Astrocyte (in vitro differentiated cells and primary cell): Measurements from ENCODE around the gene NSRP1. TPM values are rescaled to one million over a fixed set of nuclear protein-coding genes. Genes with fewer than 3 reads are reported as not detected.

Source experiments
- DNase-seq: peaks from one replicate; pipeline ENCODE4 v3.0.0-alpha.2; 2010; ENCODE audit warnings: low read depth
- FAIRE-seq: peaks from 2 replicates; lab custom pipeline; 2011; peaks lifted over from hg19 to GRCh38; lab: Jason Lieb, UNC
- H2AFZ ChIP-seq: 2 replicates; pipeline ENCODE4 v1.6.0; 2012; ENCODE audit warnings: low read depth, low read length, inconsistent platforms
- H3K27ac ChIP-seq: 2 replicates; pipeline ENCODE4 v1.5.1; 2011; ENCODE audit warnings: low read depth, low read length, inconsistent platforms
- H3K27me3 ChIP-seq: 2 replicates; pipeline ENCODE4 v1.6.0; 2011; ENCODE audit warnings: low read length, inconsistent platforms; ENCODE audit not compliant: insufficient read depth
- H3K36me3 ChIP-seq: 2 replicates; pipeline ENCODE4 v1.5.1; 2011; ENCODE audit warnings: low read length, inconsistent platforms; ENCODE audit not compliant: insufficient read depth
- H3K4me1 ChIP-seq: 2 replicates; pipeline ENCODE4 v1.5.1; 2011; ENCODE audit warnings: low read length, inconsistent platforms; ENCODE audit not compliant: insufficient read depth
- H3K4me2 ChIP-seq: 2 replicates; pipeline ENCODE4 v1.6.0; 2012; ENCODE audit warnings: low read length, inconsistent platforms
- H3K4me3 ChIP-seq: 2 replicates; pipeline ENCODE4 v1.5.1; 2011; ENCODE audit warnings: low read depth, mild to moderate bottlenecking, low read length, inconsistent platforms; ENCODE audit not compliant: insufficient read depth
- H3K79me2 ChIP-seq: 2 replicates; pipeline ENCODE4 v1.6.0; 2012; ENCODE audit warnings: mild to moderate bottlenecking, low read length, inconsistent platforms; ENCODE audit not compliant: insufficient read depth
- H3K9ac ChIP-seq: 2 replicates; pipeline ENCODE4 v1.6.0; 2012; ENCODE audit warnings: mild to moderate bottlenecking, low read length, inconsistent platforms
- H3K9me3 ChIP-seq: 2 replicates; pipeline ENCODE4 v1.5.1; 2012; ENCODE audit warnings: low read depth, mild to moderate bottlenecking, low read length, inconsistent platforms; ENCODE audit not compliant: insufficient read depth
- H4K20me1 ChIP-seq: 2 replicates; pipeline ENCODE4 v1.6.0; 2012; ENCODE audit warnings: low read length, inconsistent platforms; ENCODE audit not compliant: insufficient read depth
- H3K27ac Mint-ChIP-seq: one replicate; pipeline ENCODE4 v1.8.0; 2021; ENCODE audit warnings: mild to moderate bottlenecking, mixed read lengths; ENCODE audit not compliant: unreplicated experiment
- H3K27me3 Mint-ChIP-seq: one replicate; pipeline ENCODE4 v1.8.0; 2021; ENCODE audit warnings: low read depth, mixed read lengths; ENCODE audit not compliant: unreplicated experiment
- H3K36me3 Mint-ChIP-seq: one replicate; pipeline ENCODE4 v1.8.0; 2021; ENCODE audit warnings: low read depth, mixed read lengths; ENCODE audit not compliant: unreplicated experiment
- H3K4me1 Mint-ChIP-seq: one replicate; pipeline ENCODE4 v1.8.0; 2021; ENCODE audit warnings: low read depth, mixed read lengths; ENCODE audit not compliant: unreplicated experiment
- H3K4me3 Mint-ChIP-seq: one replicate; pipeline ENCODE4 v1.8.0; 2021; ENCODE audit warnings: mild to moderate bottlenecking, moderate library complexity, mixed read lengths; ENCODE audit not compliant: unreplicated experiment
- H3K9me3 Mint-ChIP-seq: one replicate; pipeline ENCODE4 v1.8.0; 2021; ENCODE audit warnings: mild to moderate bottlenecking, mixed read lengths; ENCODE audit not compliant: unreplicated experiment
- EZH2 ChIP-seq: IDR thresholded peaks from 2 replicates; pipeline ENCODE4 v1.6.1; 2012; ENCODE audit warnings: mild to moderate bottlenecking, low read length, inconsistent platforms; ENCODE audit not compliant: insufficient read depth
- total RNA-seq: library from RNA; stranded (reverse); gene quantifications from 2 replicates; pipeline ENCODE4 v1.2.1, GENCODE V29; 2021
- TF ChIP-seq, protein P1 (sequence below): IDR thresholded peaks from 2 replicates; pipeline ENCODE4 v1.5.1; 2011; ENCODE audit warnings: low read depth, mild to moderate bottlenecking, inconsistent platforms, low read length, moderate library complexity; ENCODE audit not compliant: insufficient read depth

NSRP1 gene
- total RNA-seq, 1 donor from 2014 or later, result 17.7 TPM

DNA sequence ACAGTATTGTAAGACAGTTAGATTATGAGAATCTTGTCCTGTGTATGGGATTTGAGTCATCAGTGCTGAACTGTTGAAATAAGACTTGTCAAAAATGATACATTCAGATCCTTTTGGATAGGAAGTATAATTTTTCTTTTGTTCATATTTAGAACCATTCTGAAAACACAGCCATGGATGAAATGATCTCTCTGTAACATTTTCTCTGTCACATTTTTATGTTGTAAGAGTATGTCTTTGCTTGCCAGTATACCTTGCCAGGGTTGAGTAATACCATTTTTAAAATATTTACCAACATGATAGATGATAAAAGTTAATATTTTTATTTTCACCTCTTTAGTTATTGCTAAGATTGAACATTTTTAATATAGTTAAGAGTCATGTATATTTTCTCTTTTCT is 45.0 kb downstream of the NSRP1 start:
- Histone ChIP-seq H3K27me3 (no peaks in the 10 kb centered on the region), H3K4me2 (no peak overlapping the region), H3K9ac (no peak overlapping the region), H3K4me1 (no peaks in the 10 kb centered on the region), H3K9me3 (no peaks in the 10 kb centered on the region), H3K79me2 (peaks cover 87% of the 10 kb centered on the region), H3K36me3 (peaks cover 9% of the 10 kb centered on the region), H3K27ac (no peak overlapping the region), H3K4me3 (no peak overlapping the region), H2AFZ (no peak overlapping the region), H4K20me1 (peaks cover 50% of the 10 kb centered on the region)
- Mint-ChIP-seq H3K4me1 (no peaks in the 10 kb centered on the region), H3K36me3 (peaks cover 8% of the 10 kb centered on the region), H3K4me3 (no peak overlapping the region), H3K27me3 (no peaks in the 10 kb centered on the region), H3K27ac (no peak overlapping the region), H3K9me3 (peaks cover 2% of the 10 kb centered on the region)
- FAIRE-seq (no peak), DNase-seq (no peak)
- TF ChIP-seq EZH2, result no peak
- TF ChIP-seq, protein P1, sequence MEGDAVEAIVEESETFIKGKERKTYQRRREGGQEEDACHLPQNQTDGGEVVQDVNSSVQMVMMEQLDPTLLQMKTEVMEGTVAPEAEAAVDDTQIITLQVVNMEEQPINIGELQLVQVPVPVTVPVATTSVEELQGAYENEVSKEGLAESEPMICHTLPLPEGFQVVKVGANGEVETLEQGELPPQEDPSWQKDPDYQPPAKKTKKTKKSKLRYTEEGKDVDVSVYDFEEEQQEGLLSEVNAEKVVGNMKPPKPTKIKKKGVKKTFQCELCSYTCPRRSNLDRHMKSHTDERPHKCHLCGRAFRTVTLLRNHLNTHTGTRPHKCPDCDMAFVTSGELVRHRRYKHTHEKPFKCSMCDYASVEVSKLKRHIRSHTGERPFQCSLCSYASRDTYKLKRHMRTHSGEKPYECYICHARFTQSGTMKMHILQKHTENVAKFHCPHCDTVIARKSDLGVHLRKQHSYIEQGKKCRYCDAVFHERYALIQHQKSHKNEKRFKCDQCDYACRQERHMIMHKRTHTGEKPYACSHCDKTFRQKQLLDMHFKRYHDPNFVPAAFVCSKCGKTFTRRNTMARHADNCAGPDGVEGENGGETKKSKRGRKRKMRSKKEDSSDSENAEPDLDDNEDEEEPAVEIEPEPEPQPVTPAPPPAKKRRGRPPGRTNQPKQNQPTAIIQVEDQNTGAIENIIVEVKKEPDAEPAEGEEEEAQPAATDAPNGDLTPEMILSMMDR, result no peak

DNA sequence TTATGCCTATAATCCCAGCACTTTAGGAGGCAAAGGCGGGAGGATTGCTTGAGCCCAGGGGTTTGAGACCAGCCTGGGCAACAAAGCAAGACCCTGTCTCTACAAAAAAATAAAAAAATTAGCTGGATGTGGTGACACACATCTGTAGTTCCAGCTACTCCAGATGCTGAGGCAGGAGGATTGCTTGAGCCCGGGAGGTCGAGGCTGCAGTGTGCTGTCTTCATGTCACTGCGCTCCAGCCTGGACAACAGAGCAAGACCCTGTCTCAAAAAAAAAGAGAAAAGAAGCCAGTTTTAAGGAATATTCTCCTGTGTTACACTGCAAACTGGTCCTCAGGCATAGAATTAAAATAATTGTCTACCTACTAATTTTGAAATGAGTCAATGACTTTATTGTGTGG is 47.9 kb downstream of the NSRP1 start:
- no peak overlapping the region for H2AFZ ChIP-seq
- peaks cover 77% of the 10 kb centered on the region for H3K79me2 ChIP-seq
- H3K36me3 Mint-ChIP-seq, result peaks cover 10% of the 10 kb centered on the region
- H3K27me3 Mint-ChIP-seq, result no peaks in the 10 kb centered on the region
- H3K4me1 ChIP-seq, result no peaks in the 10 kb centered on the region
- H4K20me1 ChIP-seq, result peaks cover 30% of the 10 kb centered on the region
- FAIRE-seq (no peak), DNase-seq (no peak)
- no peak overlapping the region for H3K4me2 ChIP-seq
- no peak overlapping the region for H3K27ac ChIP-seq
- H3K9me3 Mint-ChIP-seq, result peaks cover 2% of the 10 kb centered on the region
- no peak overlapping the region for H3K4me3 Mint-ChIP-seq
- no peak overlapping the region for H3K9ac ChIP-seq
- TF ChIP-seq, protein P1, result no peak
- TF ChIP-seq EZH2, result no peak
- no peak overlapping the region for H3K27ac Mint-ChIP-seq
- no peak overlapping the region for H3K4me3 ChIP-seq
- H3K27me3 ChIP-seq, result no peaks in the 10 kb centered on the region
- H3K9me3 ChIP-seq, result no peaks in the 10 kb centered on the region
- H3K4me1 Mint-ChIP-seq, result no peaks in the 10 kb centered on the region
- peaks cover 5% of the 10 kb centered on the region for H3K36me3 ChIP-seq

DNA sequence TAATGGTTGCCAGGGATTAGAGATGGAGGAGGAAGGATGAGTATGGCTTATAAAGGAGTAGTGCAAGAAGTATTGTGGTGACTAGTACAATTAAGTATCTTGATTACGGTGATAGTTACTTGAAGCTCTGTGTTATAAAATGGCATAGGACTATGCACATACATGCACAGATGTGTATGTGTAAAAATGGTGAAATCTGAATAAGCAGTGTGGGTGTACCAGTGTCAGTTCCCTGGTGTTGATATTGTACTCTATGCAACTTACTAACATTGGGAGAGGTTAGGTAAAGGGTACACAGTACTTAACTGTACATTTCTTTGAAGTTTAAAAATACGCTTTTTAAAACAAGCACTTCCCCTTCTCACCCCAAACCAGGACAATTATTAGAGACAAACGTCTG is 48.5 kb downstream of the NSRP1 start:
- no peak overlapping the region for H3K4me3 ChIP-seq
- H3K4me1 ChIP-seq, result no peaks in the 10 kb centered on the region
- no peak overlapping the region for H2AFZ ChIP-seq
- FAIRE-seq, result no peak
- Mint-ChIP-seq H3K4me1 (no peaks in the 10 kb centered on the region), H3K36me3 (peaks cover 7% of the 10 kb centered on the region), H3K27me3 (no peaks in the 10 kb centered on the region), H3K9me3 (peaks cover 2% of the 10 kb centered on the region), H3K4me3 (no peak overlapping the region), H3K27ac (no peak overlapping the region)
- peaks cover 77% of the 10 kb centered on the region for H3K79me2 ChIP-seq
- no peak for DNase-seq
- H4K20me1 ChIP-seq, result peaks cover 24% of the 10 kb centered on the region
- no peak overlapping the region for H3K27ac ChIP-seq
- H3K27me3 ChIP-seq, result no peaks in the 10 kb centered on the region
- no peaks in the 10 kb centered on the region for H3K9me3 ChIP-seq
- peaks cover 5% of the 10 kb centered on the region for H3K36me3 ChIP-seq
- H3K4me2 ChIP-seq, result no peak overlapping the region
- no peak overlapping the region for H3K9ac ChIP-seq
- TF ChIP-seq, protein P1, result no peak
- no peak for TF ChIP-seq EZH2
